Measurements from ENCODE around the gene FMNL2.

GRCh38 chr2:152557273-152557888, 222.4 kb downstream of the FMNL2 start:
- TF ChIP-seq, protein P1, sequence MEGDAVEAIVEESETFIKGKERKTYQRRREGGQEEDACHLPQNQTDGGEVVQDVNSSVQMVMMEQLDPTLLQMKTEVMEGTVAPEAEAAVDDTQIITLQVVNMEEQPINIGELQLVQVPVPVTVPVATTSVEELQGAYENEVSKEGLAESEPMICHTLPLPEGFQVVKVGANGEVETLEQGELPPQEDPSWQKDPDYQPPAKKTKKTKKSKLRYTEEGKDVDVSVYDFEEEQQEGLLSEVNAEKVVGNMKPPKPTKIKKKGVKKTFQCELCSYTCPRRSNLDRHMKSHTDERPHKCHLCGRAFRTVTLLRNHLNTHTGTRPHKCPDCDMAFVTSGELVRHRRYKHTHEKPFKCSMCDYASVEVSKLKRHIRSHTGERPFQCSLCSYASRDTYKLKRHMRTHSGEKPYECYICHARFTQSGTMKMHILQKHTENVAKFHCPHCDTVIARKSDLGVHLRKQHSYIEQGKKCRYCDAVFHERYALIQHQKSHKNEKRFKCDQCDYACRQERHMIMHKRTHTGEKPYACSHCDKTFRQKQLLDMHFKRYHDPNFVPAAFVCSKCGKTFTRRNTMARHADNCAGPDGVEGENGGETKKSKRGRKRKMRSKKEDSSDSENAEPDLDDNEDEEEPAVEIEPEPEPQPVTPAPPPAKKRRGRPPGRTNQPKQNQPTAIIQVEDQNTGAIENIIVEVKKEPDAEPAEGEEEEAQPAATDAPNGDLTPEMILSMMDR (IDR thresholded peaks at IDR 0.05; ENCODE audit: low read length): no peak
- TF ChIP-seq EZH2phosphoT487 (IDR thresholded peaks at IDR 0.05; ENCODE audit: low read length) (no peak), EZH2 (optimal IDR thresholded peaks at IDR 0.05; ENCODE audit: low read depth, low read length) (no peak)

Data from MM.1S (cell line).